Naive thymus-derived CD8-positive, alpha-beta T cell (primary cell): ENCODE data around the gene NPIPA7. TPM values are rescaled to one million over a fixed set of nuclear protein-coding genes. Genes with fewer than 3 reads are reported as not detected.
"Not testable (repeated sequence)": the region's sequence is repeated elsewhere in the genome, so short reads cannot be mapped to it uniquely, and the experiment has no call there.

Experiments used
- ATAC-seq, 2 donors: fragments of 150-1000 bp; cut with Tn5 transposase in 1 of 2; sonication (Bioruptor Pico), chemical (Tn5 transposase) in 1 of 2; 1 replicate in 1 of 2; 2 replicates in 1 of 2; pipeline ENCODE4 v1.10.0; 2021; ENCODE audit warnings: mild to moderate bottlenecking in 2 of 2, moderate library complexity in 2 of 2
- POLR2A ChIA-PET: fragments of 350-600 bp; sonication (Branson Sonifier 250); formaldehyde crosslinking; loops from one replicate; lab custom pipeline; 2021; ENCODE audit warnings: antibody characterized with exemption; lab: Charles Lee
- DNase-seq, 10 donors: peaks; one replicate each; pipeline versions ENCODE4 v3.0.0 to v3.0.0-alpha.2; 2020 to 2022
- H3K27ac Mint-ChIP-seq, 10 donors: one replicate each; pipeline ENCODE4 v1.8.0; 2020 to 2022; ENCODE audit warnings: mild to moderate bottlenecking in 10 of 10, mixed read lengths in 10 of 10, moderate library complexity in 4 of 10, inconsistent platforms in 1 of 10
- H3K27me3 Mint-ChIP-seq, 5 donors: one replicate each; pipeline ENCODE4 v1.8.0; 2021 to 2022; ENCODE audit warnings: mixed read lengths in 5 of 5
- H3K36me3 Mint-ChIP-seq, 3 donors: one replicate each; pipeline ENCODE4 v1.8.0; 2020 to 2022; ENCODE audit warnings: mixed read lengths in 3 of 3, mild to moderate bottlenecking in 2 of 3, inconsistent platforms in 1 of 3
- H3K4me1 Mint-ChIP-seq, 4 donors: one replicate each; pipeline ENCODE4 v1.8.0; 2021 to 2022; ENCODE audit warnings: mixed read lengths in 4 of 4
- H3K4me3 Mint-ChIP-seq, 10 donors: one replicate each; pipeline ENCODE4 v1.8.0; 2020 to 2022; ENCODE audit warnings: mild to moderate bottlenecking in 10 of 10, mixed read lengths in 10 of 10, moderate library complexity in 6 of 10, inconsistent platforms in 1 of 10
- H3K9me3 Mint-ChIP-seq, 9 donors: one replicate each; pipeline ENCODE4 v1.8.0; 2020 to 2022; ENCODE audit warnings: mixed read lengths in 9 of 9, mild to moderate bottlenecking in 3 of 9, inconsistent platforms in 1 of 9, moderate library complexity in 1 of 9
- polyA plus RNA-seq, 3 donors: library from polyadenylated mRNA; unstranded; fragments of 300-500 nt; fragmentation: Illumina TruSeq; gene quantifications; one replicate each; pipeline ENCODE4 v1.2.3, GENCODE V29; 2021
- total RNA-seq, 8 experiments: library from RNA in 2 of 8; stranded (reverse) in 2 of 8; gene quantifications; one replicate each; pipeline ENCODE4 v1.2.3 and lab custom pipeline; 2021 to 2026

NPIPA7 gene
- total RNA-seq (10 to 100 TPM; 13.1 to 15.7 TPM), polyA plus RNA-seq (1 to 10 TPM in 1 of 3 donors, not detected in 2; 1.6 TPM), total RNA-seq (lab: John Stamatoyannopoulos, UW) (0 reads per million in 6 experiments)

DNA sequence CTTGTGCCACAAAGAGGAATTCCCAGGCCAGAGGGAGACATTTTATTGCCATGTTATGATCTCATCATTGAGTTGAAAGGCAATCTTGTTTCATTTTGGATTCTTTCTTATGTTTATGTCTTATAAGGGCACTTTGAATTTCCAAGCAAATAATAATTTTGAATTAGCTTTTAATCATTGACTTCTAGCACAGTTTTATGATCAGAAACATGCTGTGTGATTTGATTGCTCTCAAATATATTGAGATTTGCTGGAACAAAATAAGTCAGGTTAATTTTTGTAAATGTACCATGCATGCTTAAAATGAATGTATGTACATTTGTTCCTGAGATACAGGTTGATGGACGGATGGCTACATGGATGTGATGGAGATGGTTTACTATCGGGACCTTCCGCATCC, at the start of gene NPIPA7:
Gene NPIPA7, plus strand, starts transcription at position 301 of the 400 bp plus-strand sequence. CDS start 105 bp downstream, outside the sequence.
- H3K4me1 Mint-ChIP-seq, POLR2A ChIA-PET, DNase-seq, H3K27me3 Mint-ChIP-seq, H3K9me3 Mint-ChIP-seq, H3K36me3 Mint-ChIP-seq, ATAC-seq, H3K27ac Mint-ChIP-seq, H3K4me3 Mint-ChIP-seq: not testable (repeated sequence)

DNA sequence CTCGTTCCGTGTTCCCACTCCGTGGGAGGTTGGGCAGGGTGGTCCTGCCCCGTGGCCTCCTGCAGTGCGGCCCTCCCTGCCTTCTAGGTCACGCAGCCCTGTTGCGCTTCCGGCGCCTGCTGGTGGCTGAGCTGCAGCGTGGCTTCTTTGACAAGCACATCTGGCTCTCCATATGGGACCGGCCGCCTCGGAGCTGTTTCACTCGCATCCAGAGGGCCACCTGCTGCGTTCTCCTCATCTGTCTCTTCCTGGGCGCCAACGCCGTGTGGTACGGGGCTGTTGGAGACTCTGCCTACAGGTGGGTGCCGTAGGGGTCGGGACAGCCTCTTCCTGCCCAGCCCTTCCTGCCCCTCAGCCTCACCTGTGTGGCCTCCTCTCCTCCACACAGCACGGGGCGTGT, 47.5 kb upstream of the NPIPA7 start:
- peak in 1 of 10 donors; percentile 0 for DNase-seq
- H3K27me3 Mint-ChIP-seq, POLR2A ChIA-PET, H3K36me3 Mint-ChIP-seq, H3K4me1 Mint-ChIP-seq, H3K4me3 Mint-ChIP-seq, H3K27ac Mint-ChIP-seq, ATAC-seq, H3K9me3 Mint-ChIP-seq: not testable (repeated sequence)

GRCh38 chr16:16357556-16357955, 21.4 kb upstream of the NPIPA7 start:
- DNase-seq, H3K27me3 Mint-ChIP-seq, H3K36me3 Mint-ChIP-seq, H3K4me1 Mint-ChIP-seq, H3K9me3 Mint-ChIP-seq, ATAC-seq, H3K4me3 Mint-ChIP-seq, POLR2A ChIA-PET, H3K27ac Mint-ChIP-seq: not testable (repeated sequence)

GRCh38 chr16:16358539-16359240, 20.2 kb upstream of the NPIPA7 start:
- POLR2A ChIA-PET, H3K27me3 Mint-ChIP-seq, DNase-seq, H3K4me3 Mint-ChIP-seq, H3K36me3 Mint-ChIP-seq, ATAC-seq, H3K27ac Mint-ChIP-seq, H3K4me1 Mint-ChIP-seq, H3K9me3 Mint-ChIP-seq: not testable (repeated sequence)

DNA sequence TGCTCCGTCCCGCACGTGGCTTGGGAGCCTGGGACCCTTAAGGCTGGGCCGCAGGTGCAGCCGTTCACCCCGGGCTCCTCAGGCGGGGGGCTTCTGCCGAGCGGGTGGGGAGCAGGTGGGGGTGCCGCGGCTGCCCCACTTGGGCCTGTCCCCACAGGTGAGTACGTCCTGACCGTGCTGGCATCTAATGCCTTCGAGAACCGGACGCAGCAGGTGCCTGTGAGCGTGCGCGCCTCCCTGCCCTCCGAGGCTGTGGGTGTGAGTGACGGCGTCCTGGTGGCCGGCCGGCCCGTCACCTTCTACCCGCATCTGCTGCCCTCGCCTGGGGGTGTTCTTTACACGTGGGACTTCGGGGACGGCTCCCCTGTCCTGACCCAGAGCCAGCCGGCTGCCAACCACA, 15.3 kb upstream of the NPIPA7 start:
- H3K27me3 Mint-ChIP-seq, ATAC-seq, H3K4me1 Mint-ChIP-seq, H3K27ac Mint-ChIP-seq, DNase-seq, H3K4me3 Mint-ChIP-seq, H3K36me3 Mint-ChIP-seq, POLR2A ChIA-PET, H3K9me3 Mint-ChIP-seq: not testable (repeated sequence)

GRCh38 chr16:16364100-16364499, 14.8 kb upstream of the NPIPA7 start:
- ATAC-seq, H3K27me3 Mint-ChIP-seq, DNase-seq, H3K27ac Mint-ChIP-seq, H3K4me1 Mint-ChIP-seq, H3K9me3 Mint-ChIP-seq, H3K36me3 Mint-ChIP-seq, H3K4me3 Mint-ChIP-seq, POLR2A ChIA-PET: not testable (repeated sequence)

- H3K27ac Mint-ChIP-seq, H3K4me1 Mint-ChIP-seq, DNase-seq, H3K9me3 Mint-ChIP-seq, H3K36me3 Mint-ChIP-seq, POLR2A ChIA-PET, H3K4me3 Mint-ChIP-seq, H3K27me3 Mint-ChIP-seq, ATAC-seq: not testable (repeated sequence)
Observed at GRCh38 chr16:16364701-16365100, 14.2 kb upstream of the NPIPA7 start.

DNA sequence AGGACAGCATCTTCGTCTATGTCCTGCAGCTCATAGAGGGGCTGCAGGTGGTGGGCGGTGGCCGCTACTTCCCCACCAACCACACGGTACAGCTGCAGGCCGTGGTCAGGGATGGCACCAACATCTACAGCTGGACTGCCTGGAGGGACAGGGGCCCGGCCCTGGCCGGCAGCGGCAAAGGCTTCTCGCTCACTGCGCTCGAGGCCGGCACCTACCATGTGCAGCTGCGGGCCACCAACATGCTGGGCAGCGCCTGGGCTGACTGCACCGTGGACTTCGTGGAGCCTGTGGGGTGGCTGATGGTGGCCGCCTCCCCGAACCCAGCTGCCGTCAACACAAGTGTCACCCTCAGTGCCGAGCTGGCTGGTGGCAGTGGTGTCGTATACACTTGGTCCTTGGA, 13.6 kb upstream of the NPIPA7 start:
- not testable (repeated sequence) for DNase-seq, ATAC-seq

GRCh38 chr16:16365851-16366250, 13.1 kb upstream of the NPIPA7 start:
- H3K9me3 Mint-ChIP-seq, DNase-seq, H3K4me3 Mint-ChIP-seq, POLR2A ChIA-PET, ATAC-seq, H3K36me3 Mint-ChIP-seq, H3K4me1 Mint-ChIP-seq, H3K27me3 Mint-ChIP-seq, H3K27ac Mint-ChIP-seq: not testable (repeated sequence)

More for the DNA sequence above, 13.6 kb upstream of the NPIPA7 start:
- H3K36me3 Mint-ChIP-seq, H3K9me3 Mint-ChIP-seq, H3K27ac Mint-ChIP-seq, H3K4me3 Mint-ChIP-seq, POLR2A ChIA-PET, H3K27me3 Mint-ChIP-seq, H3K4me1 Mint-ChIP-seq: not testable (repeated sequence)

DNA sequence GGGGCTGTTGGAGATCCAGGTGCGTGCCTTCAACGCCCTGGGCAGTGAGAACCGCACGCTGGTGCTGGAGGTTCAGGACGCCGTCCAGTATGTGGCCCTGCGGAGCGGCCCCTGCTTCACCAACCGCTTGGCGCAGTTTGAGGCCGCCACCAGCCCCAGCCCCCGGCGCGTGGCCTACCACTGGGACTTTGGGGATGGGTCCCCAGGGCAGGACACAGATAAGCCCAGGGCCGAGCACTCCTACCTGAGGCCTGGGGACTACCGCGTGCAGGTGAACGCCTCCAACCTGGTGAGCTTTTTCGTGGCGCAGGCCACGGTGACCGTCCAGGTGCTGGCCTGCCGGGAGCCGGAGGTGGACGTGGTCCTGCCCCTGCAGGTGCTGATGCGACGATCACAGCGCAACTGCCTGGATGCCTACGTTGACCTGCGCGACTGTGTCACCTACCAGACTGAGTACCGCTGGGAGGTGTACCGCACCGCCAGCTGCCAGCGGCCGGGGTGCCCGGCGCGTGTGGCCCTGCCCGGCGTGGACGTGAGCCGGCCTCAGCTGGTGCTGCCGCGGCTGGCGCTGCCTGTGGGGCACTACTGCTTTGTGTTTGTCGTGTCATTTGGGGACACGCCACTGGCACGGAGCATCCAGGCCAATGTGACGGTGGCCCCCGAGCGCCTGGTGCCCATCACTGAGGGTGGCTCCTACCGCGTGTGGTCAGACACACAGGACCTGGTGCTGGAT, 12.2 kb upstream of the NPIPA7 start:
- DNase-seq: peak in 1 of 10 donors; percentile 45
- POLR2A ChIA-PET, H3K27me3 Mint-ChIP-seq, H3K4me1 Mint-ChIP-seq, H3K4me3 Mint-ChIP-seq, H3K9me3 Mint-ChIP-seq, H3K36me3 Mint-ChIP-seq, H3K27ac Mint-ChIP-seq, ATAC-seq: not testable (repeated sequence)

- H3K9me3 Mint-ChIP-seq, H3K4me1 Mint-ChIP-seq, DNase-seq, H3K27ac Mint-ChIP-seq, H3K4me3 Mint-ChIP-seq, H3K36me3 Mint-ChIP-seq, ATAC-seq, POLR2A ChIA-PET, H3K27me3 Mint-ChIP-seq: not testable (repeated sequence)
Observed at GRCh38 chr16:16367285-16367628, 11.7 kb upstream of the NPIPA7 start.

- H3K27me3 Mint-ChIP-seq, H3K9me3 Mint-ChIP-seq, H3K4me1 Mint-ChIP-seq, H3K27ac Mint-ChIP-seq, POLR2A ChIA-PET, H3K4me3 Mint-ChIP-seq, H3K36me3 Mint-ChIP-seq, ATAC-seq: not testable (repeated sequence)
- DNase-seq: peak in 2 of 10 donors; percentile 18 to 20
Observed at GRCh38 chr16:16369081-16369856, 9.7 kb upstream of the NPIPA7 start.

- ATAC-seq, H3K36me3 Mint-ChIP-seq: not testable (repeated sequence)
Observed at GRCh38 chr16:16371136-16371735, 7.7 kb upstream of the NPIPA7 start.

More at GRCh38 chr16:16371136-16371735, 7.7 kb upstream of the NPIPA7 start:
- H3K27me3 Mint-ChIP-seq, POLR2A ChIA-PET, H3K4me3 Mint-ChIP-seq, H3K4me1 Mint-ChIP-seq, H3K27ac Mint-ChIP-seq, H3K9me3 Mint-ChIP-seq: not testable (repeated sequence)
- DNase-seq: peak in 1 of 10 donors; percentile 1
